Testis (tissue), 2 donors: ENCODE measurements around the gene CPO.

Source experiments
- POLR2A ChIP-seq: fragments of 450-650 bp; IDR thresholded peaks from one replicate; pipeline ENCODE4 v1.6.1; 2017; ENCODE audit warnings: antibody characterized with exemption, mild to moderate bottlenecking, moderate library complexity
- TF ChIP-seq, protein P1 (sequence below), 3 experiments: fragments of 450-650 bp in 2 of 3; fragments of 200-600 bp in 1 of 3; sonication (generic) in 1 of 3; IDR thresholded peaks; one replicate each; pipeline ENCODE4 v1.5.1; 2016 to 2019; ENCODE audit warnings: antibody characterized with exemption in 3 of 3, mild to moderate bottlenecking in 2 of 3, moderate library complexity in 1 of 3

DNA sequence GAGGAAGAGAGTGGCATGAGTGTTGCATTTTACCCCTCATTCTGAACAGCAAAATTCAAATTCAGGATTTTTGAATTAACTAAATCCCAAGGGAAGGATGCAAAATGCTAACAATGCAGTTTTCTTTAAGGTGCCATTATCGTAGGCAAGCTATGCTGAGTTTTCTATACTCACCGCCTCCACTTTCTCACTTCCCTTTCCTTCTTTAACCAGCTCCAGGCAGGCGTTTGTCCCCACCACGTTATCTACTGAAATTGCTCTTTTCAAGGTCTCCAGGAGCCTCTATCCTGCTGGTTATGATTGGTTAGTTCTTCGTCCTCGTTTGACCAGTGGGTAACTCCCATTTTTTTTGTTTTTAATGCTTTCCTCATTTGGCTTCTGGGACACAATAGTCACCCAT is 1.8 kb upstream of the CPO start:
- TF ChIP-seq, protein P1, sequence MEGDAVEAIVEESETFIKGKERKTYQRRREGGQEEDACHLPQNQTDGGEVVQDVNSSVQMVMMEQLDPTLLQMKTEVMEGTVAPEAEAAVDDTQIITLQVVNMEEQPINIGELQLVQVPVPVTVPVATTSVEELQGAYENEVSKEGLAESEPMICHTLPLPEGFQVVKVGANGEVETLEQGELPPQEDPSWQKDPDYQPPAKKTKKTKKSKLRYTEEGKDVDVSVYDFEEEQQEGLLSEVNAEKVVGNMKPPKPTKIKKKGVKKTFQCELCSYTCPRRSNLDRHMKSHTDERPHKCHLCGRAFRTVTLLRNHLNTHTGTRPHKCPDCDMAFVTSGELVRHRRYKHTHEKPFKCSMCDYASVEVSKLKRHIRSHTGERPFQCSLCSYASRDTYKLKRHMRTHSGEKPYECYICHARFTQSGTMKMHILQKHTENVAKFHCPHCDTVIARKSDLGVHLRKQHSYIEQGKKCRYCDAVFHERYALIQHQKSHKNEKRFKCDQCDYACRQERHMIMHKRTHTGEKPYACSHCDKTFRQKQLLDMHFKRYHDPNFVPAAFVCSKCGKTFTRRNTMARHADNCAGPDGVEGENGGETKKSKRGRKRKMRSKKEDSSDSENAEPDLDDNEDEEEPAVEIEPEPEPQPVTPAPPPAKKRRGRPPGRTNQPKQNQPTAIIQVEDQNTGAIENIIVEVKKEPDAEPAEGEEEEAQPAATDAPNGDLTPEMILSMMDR (IDR thresholded peaks at IDR 0.05) = no peak
- no peak for TF ChIP-seq POLR2A
